ENCODE results near the gene MTARC1. TPM values are rescaled to one million over a fixed set of nuclear protein-coding genes. Genes with fewer than 3 reads are reported as not detected.

The MTARC1 gene
- total RNA-seq, 1 donor from 2014 or later: 5.8 TPM

DNA sequence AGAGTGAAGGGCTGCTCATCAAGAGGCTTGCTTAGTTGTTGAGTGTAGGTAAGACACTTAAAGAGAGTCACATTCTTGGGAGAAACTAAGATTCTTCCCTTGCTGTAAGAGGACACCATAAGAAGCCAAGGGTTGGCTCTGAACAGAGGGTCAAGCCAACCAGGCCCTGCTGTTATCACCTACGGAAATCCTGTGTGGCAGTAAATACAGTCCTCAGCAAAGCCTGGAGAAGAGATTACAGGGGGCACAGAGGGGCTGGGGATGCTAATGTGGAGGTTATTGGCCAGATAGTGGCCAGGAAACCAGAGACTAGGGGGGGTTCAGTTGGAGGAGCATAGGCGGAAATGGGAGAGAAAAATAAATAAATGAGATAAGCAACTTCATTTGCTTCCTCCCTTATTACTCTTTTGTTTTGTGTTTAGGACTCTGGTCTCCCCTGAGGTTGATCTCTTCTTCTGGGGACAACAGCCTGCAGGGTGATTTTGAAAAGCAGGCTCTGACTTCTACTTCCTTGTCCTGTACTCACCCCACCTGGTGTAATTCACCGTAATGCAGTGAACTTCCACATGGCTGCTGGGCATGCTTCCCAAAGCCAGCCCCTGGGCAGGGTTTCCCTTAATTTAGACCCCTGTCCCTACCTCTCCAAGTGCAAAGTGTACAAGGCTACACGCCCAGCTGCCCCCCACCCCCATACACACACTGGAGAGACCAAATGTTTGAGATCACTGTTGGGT lies 40.9 kb downstream of the MTARC1 start:
- H3K27me3 ChIP-seq (ENCODE audit: control insufficient read depth, insufficient read depth, low read length): no peaks in the 10 kb centered on the region
- H3K4me3 ChIP-seq (ENCODE audit: low read depth, low read length): no peak overlapping the region
- TF ChIP-seq, protein P1, sequence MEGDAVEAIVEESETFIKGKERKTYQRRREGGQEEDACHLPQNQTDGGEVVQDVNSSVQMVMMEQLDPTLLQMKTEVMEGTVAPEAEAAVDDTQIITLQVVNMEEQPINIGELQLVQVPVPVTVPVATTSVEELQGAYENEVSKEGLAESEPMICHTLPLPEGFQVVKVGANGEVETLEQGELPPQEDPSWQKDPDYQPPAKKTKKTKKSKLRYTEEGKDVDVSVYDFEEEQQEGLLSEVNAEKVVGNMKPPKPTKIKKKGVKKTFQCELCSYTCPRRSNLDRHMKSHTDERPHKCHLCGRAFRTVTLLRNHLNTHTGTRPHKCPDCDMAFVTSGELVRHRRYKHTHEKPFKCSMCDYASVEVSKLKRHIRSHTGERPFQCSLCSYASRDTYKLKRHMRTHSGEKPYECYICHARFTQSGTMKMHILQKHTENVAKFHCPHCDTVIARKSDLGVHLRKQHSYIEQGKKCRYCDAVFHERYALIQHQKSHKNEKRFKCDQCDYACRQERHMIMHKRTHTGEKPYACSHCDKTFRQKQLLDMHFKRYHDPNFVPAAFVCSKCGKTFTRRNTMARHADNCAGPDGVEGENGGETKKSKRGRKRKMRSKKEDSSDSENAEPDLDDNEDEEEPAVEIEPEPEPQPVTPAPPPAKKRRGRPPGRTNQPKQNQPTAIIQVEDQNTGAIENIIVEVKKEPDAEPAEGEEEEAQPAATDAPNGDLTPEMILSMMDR (IDR thresholded peaks at IDR 0.05; ENCODE audit: insufficient read depth, low read length, severe bottlenecking): no peak
- DNase-seq (ENCODE audit: low read depth) (no peak), FAIRE-seq (no peak)
- no peaks in the 10 kb centered on the region for H3K36me3 ChIP-seq (ENCODE audit: control insufficient read depth, insufficient read depth, low read length)

DNA sequence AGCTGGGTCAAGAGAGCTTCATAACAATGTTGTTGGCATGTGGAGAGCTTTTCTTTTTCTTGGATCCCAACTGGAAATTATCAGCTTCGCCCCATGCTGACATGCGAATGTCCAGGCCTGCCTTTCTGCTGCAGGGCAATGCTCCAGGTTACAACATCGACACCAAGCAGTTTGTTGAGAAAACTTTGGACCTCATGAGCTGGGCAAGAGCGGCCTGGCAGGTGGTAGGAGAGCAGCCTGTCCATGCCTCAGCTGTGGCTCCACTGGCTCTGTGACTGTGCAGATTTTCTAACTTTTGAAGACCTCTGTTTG lies 41.4 kb downstream of the MTARC1 start:
- Histone ChIP-seq H3K4me3 (ENCODE audit: low read depth, low read length) (no peak overlapping the region), H3K36me3 (ENCODE audit: control insufficient read depth, insufficient read depth, low read length) (no peaks in the 10 kb centered on the region), H3K27me3 (ENCODE audit: control insufficient read depth, insufficient read depth, low read length) (no peaks in the 10 kb centered on the region)
- DNase-seq (ENCODE audit: low read depth): no peak
- TF ChIP-seq, protein P1 (IDR thresholded peaks at IDR 0.05; ENCODE audit: insufficient read depth, low read length, severe bottlenecking): no peak
- no peak for FAIRE-seq

DNA sequence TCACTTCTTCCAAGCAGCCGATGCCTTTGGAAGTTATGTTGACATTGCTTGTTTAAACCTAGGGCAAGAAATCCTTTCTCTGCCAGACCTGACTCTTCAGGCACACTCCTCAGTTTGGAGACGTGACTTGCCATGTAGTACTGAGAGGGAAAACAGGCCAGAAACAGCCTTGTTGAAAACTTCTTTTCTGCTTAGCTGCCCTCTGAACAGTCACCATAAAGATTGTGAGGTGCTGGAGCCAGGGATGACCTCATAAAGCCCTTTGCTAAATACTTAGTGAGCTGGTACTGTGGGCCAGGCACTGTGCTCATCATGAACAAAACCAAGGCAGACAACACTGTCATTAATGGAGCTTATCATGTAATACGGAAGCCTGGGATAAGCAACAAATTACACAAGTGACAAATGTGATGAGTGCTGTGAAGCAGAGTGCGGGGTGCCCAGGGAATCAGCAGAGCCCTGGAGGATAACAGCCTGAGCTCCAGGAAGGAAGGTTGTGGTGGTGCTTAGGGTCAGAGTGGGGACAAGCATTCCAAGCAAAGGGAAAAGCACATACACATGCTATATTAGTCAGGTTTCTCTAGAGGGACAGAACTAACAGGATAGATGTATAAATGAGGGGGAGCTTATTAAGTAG lies 42.4 kb downstream of the MTARC1 start:
- FAIRE-seq: no peak
- TF ChIP-seq, protein P1 (IDR thresholded peaks at IDR 0.05; ENCODE audit: insufficient read depth, low read length, severe bottlenecking): no peak
- Histone ChIP-seq H3K36me3 (ENCODE audit: control insufficient read depth, insufficient read depth, low read length) (no peaks in the 10 kb centered on the region), H3K4me3 (ENCODE audit: low read depth, low read length) (no peak overlapping the region), H3K27me3 (ENCODE audit: control insufficient read depth, insufficient read depth, low read length) (no peaks in the 10 kb centered on the region)
- no peak for DNase-seq (ENCODE audit: low read depth)

DNA sequence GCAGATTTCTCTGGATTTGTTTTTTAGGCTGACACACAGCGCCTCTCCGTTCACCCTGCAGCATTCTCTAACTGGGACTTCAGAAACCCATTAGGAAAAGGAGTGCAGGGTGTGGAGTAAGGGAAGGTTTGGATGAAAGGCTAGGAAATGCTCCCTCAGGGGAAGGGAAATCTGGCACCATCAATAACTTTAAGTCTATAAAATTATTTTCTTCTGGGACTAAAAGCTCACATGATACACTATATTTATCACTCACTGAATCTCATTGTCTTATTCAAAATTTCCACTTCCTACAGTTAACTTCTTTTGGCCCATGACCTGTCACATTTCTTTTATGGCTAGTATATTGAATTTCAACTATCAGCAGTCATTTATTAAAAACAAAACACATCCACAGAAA lies 46.7 kb downstream of the MTARC1 start:
- no peaks in the 10 kb centered on the region for H3K27me3 ChIP-seq (ENCODE audit: control insufficient read depth, insufficient read depth, low read length)
- TF ChIP-seq, protein P1 (IDR thresholded peaks at IDR 0.05; ENCODE audit: insufficient read depth, low read length, severe bottlenecking): no peak
- no peaks in the 10 kb centered on the region for H3K36me3 ChIP-seq (ENCODE audit: control insufficient read depth, insufficient read depth, low read length)
- no peak for DNase-seq (ENCODE audit: low read depth)
- H3K4me3 ChIP-seq (ENCODE audit: low read depth, low read length): no peak overlapping the region
- no peak for FAIRE-seq

DNA sequence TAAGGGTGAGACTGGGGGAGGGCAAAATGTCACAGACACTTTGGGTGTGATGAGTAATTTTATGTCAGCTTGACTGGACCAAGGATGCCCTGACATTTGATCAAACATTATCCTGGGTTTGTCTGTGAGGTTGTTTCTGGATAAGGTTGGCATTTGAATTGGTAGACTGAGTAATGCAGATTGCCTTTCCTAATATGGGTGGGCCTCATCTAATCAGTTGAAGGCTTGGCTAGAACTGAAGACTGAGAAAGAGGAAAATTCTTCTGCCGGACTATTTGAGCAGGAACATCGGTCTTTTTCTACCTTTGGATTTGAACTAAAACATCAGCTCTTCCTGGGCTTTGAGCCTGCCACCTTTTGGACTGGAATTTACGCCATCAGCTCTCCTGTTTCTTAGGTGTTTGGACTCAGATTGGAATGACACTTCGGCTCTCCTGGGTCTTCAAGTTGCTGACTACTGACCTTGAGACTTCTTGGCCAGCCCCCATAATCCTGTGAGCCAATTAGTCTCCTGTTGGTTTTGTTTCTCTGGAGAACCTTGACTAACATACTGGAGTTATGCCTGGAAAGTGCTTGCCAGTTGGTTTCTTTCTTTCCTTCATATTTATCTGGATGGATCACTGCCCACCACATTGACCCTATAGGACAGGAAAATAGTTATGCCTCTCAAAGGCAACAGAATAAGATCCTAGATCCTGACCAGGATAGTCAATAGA lies 47.6 kb downstream of the MTARC1 start:
- Histone ChIP-seq H3K27me3 (ENCODE audit: control insufficient read depth, insufficient read depth, low read length) (no peaks in the 10 kb centered on the region), H3K4me3 (ENCODE audit: low read depth, low read length) (no peak overlapping the region), H3K36me3 (ENCODE audit: control insufficient read depth, insufficient read depth, low read length) (no peaks in the 10 kb centered on the region)
- TF ChIP-seq, protein P1 (IDR thresholded peaks at IDR 0.05; ENCODE audit: insufficient read depth, low read length, severe bottlenecking): no peak
- FAIRE-seq (no peak), DNase-seq (ENCODE audit: low read depth) (no peak)

Other genes starting within 250 kb of the MTARC1 start
- gene C1orf115, start 96.5 kb upstream of the MTARC1 start, total RNA-seq: 1.3 and 2.8 TPM in 2 replicates
- 1.7 and 2.6 TPM in 2 replicates for gene MTARC2, start 38.6 kb upstream of the MTARC1 start, total RNA-seq
- 0.26 TPM in 1 of 2 replicates, not detected in the other for gene HLX, start 92.5 kb downstream of the MTARC1 start, total RNA-seq